Stimulated activated CD4-positive, alpha-beta T cell treated with anti-CD3 and anti-CD28 coated beads, Interleukin-1b, Interleukin-23, amount 100 ng/mL, for 48 hours (primary cell): ENCODE measurements around the gene JDP2.
"Not testable (repeated sequence)": the region's sequence is repeated elsewhere in the genome, so short reads cannot be mapped to it uniquely, and the experiment has no call there.

Experiments
- DNase-seq: peaks from one replicate; pipeline ENCODE4 v3.0.0-alpha.2; 2020

The JDP2 gene

GRCh38 chr14:75427482-75428229 lies at the start of gene JDP2:
JDP2 (plus strand) TSS chr14:75428022; CDS start chr14:75437921, 9,899 bp downstream.
- DNase-seq, result peak; percentile 26

- DNase-seq, result no peak
These were observed 48.4 kb upstream of the JDP2 start for GRCh38 chr14:75379246-75379929.

- DNase-seq, result no peak
These were observed 47.9 kb upstream of the JDP2 start for GRCh38 chr14:75379930-75380270.

GRCh38 chr14:75380656-75381055 lies 47.2 kb upstream of the JDP2 start:
- no peak for DNase-seq

GRCh38 chr14:75381642-75382041 lies 46.2 kb upstream of the JDP2 start:
- DNase-seq, result no peak

GRCh38 chr14:75383219-75383618 lies 44.6 kb upstream of the JDP2 start:
- not testable (repeated sequence) for DNase-seq

- DNase-seq, result no peak
These were observed 44.1 kb upstream of the JDP2 start for GRCh38 chr14:75383721-75384120.

- DNase-seq, result no peak
These were observed 38.1 kb upstream of the JDP2 start for GRCh38 chr14:75389679-75390078.

GRCh38 chr14:75390183-75390582 lies 37.6 kb upstream of the JDP2 start:
- DNase-seq, result no peak

- no peak for DNase-seq
These were observed 35.9 kb upstream of the JDP2 start for GRCh38 chr14:75391953-75392352.

GRCh38 chr14:75392686-75393641 lies 34.9 kb upstream of the JDP2 start:
- DNase-seq, result no peak

- no peak for DNase-seq
These were observed 34.0 kb upstream of the JDP2 start for GRCh38 chr14:75393794-75394193.

- DNase-seq, result no peak
These were observed 32.0 kb upstream of the JDP2 start for GRCh38 chr14:75395862-75396261.

- DNase-seq, result no peak
These were observed 28.5 kb upstream of the JDP2 start for GRCh38 chr14:75399321-75399720.

GRCh38 chr14:75399843-75400775 lies 27.7 kb upstream of the JDP2 start:
- no peak for DNase-seq

- no peak for DNase-seq
These were observed 26.5 kb upstream of the JDP2 start for GRCh38 chr14:75401361-75401760.

GRCh38 chr14:75402867-75403413 lies 24.9 kb upstream of the JDP2 start:
- no peak for DNase-seq

GRCh38 chr14:75404847-75405246 lies 23.0 kb upstream of the JDP2 start:
- no peak for DNase-seq

GRCh38 chr14:75406102-75406501 lies 21.7 kb upstream of the JDP2 start:
- DNase-seq, result no peak

GRCh38 chr14:75406856-75407255 lies 21.0 kb upstream of the JDP2 start:
- DNase-seq, result no peak

GRCh38 chr14:75409316-75410205 lies 18.3 kb upstream of the JDP2 start:
- no peak for DNase-seq
